Measurements from ENCODE around the gene LAPTM5.
A peak's percentile ranks its signal among the peaks of the same experiment; 100 is the strongest.

LAPTM5 gene

GRCh38 chr1:30748699-30749401 lies 8.7 kb downstream of the LAPTM5 start:
- Mint-ChIP-seq H3K27ac (peak overlapping the region; percentile 98), H3K9me3 (no peaks in the 10 kb centered on the region), H3K4me3 (peak overlapping the region; percentile 73), H3K27me3 (no peaks in the 10 kb centered on the region), H3K4me1 (ENCODE audit: low read depth) (peaks cover 99% of the 10 kb centered on the region), H3K36me3 (ENCODE audit: low read depth) (peaks cover 56% of the 10 kb centered on the region)
- peak; percentile 70 for DNase-seq

GRCh38 chr1:30748098-30748698 lies 9.4 kb downstream of the LAPTM5 start:
- Mint-ChIP-seq H3K36me3 (ENCODE audit: low read depth) (peaks cover 55% of the 10 kb centered on the region), H3K27ac (peak overlapping the region; percentile 98), H3K4me3 (peak overlapping the region; percentile 73), H3K27me3 (no peaks in the 10 kb centered on the region), H3K9me3 (no peaks in the 10 kb centered on the region), H3K4me1 (ENCODE audit: low read depth) (peaks cover 99% of the 10 kb centered on the region)
- DNase-seq: no peak

GRCh38 chr1:30747033-30748008 lies 10.3 kb downstream of the LAPTM5 start:
- H3K36me3 Mint-ChIP-seq (ENCODE audit: low read depth): peaks cover 58% of the 10 kb centered on the region
- H3K4me1 Mint-ChIP-seq (ENCODE audit: low read depth): peaks cover 100% of the 10 kb centered on the region
- DNase-seq: no peak
- no peaks in the 10 kb centered on the region for H3K27me3 Mint-ChIP-seq
- H3K27ac Mint-ChIP-seq: peak overlapping the region; percentile 98
- peak overlapping the region; percentile 73 for H3K4me3 Mint-ChIP-seq
- H3K9me3 Mint-ChIP-seq: no peaks in the 10 kb centered on the region

- Mint-ChIP-seq H3K4me3 (peak overlapping the region; percentile 73), H3K4me1 (ENCODE audit: low read depth) (peaks cover 100% of the 10 kb centered on the region), H3K36me3 (ENCODE audit: low read depth) (peaks cover 59% of the 10 kb centered on the region), H3K27ac (peak overlapping the region; percentile 98), H3K9me3 (no peaks in the 10 kb centered on the region), H3K27me3 (no peaks in the 10 kb centered on the region)
- DNase-seq: no peak
Observed at GRCh38 chr1:30746212-30747032, 11.2 kb downstream of the LAPTM5 start.

- no peaks in the 10 kb centered on the region for H3K27me3 Mint-ChIP-seq
- peaks cover 100% of the 10 kb centered on the region for H3K4me1 Mint-ChIP-seq (ENCODE audit: low read depth)
- H3K4me3 Mint-ChIP-seq: peak overlapping the region; percentile 73
- DNase-seq: no peak
- H3K36me3 Mint-ChIP-seq (ENCODE audit: low read depth): peaks cover 61% of the 10 kb centered on the region
- peak overlapping the region; percentile 98 for H3K27ac Mint-ChIP-seq
- H3K9me3 Mint-ChIP-seq: no peaks in the 10 kb centered on the region
Observed at GRCh38 chr1:30745834-30746208, 11.8 kb downstream of the LAPTM5 start.

- Mint-ChIP-seq H3K4me3 (peak overlapping the region; percentile 73), H3K27me3 (no peaks in the 10 kb centered on the region), H3K4me1 (ENCODE audit: low read depth) (peaks cover 100% of the 10 kb centered on the region), H3K9me3 (no peaks in the 10 kb centered on the region), H3K27ac (peak overlapping the region; percentile 98), H3K36me3 (ENCODE audit: low read depth) (peaks cover 64% of the 10 kb centered on the region)
- peak; percentile 62 for DNase-seq
Observed at GRCh38 chr1:30745156-30745833, 12.3 kb downstream of the LAPTM5 start.

GRCh38 chr1:30744060-30744756 lies 13.4 kb downstream of the LAPTM5 start:
- no peaks in the 10 kb centered on the region for H3K9me3 Mint-ChIP-seq
- peaks cover 67% of the 10 kb centered on the region for H3K36me3 Mint-ChIP-seq (ENCODE audit: low read depth)
- H3K27ac Mint-ChIP-seq: peak overlapping the region; percentile 98
- DNase-seq: no peak
- peaks cover 98% of the 10 kb centered on the region for H3K4me1 Mint-ChIP-seq (ENCODE audit: low read depth)
- peak overlapping the region; percentile 65 for H3K4me3 Mint-ChIP-seq
- H3K27me3 Mint-ChIP-seq: no peaks in the 10 kb centered on the region

- DNase-seq: no peak
- peak overlapping the region; percentile 98 for H3K27ac Mint-ChIP-seq
- H3K36me3 Mint-ChIP-seq (ENCODE audit: low read depth): peaks cover 70% of the 10 kb centered on the region
- peak overlapping the region; percentile 65 for H3K4me3 Mint-ChIP-seq
- H3K9me3 Mint-ChIP-seq: no peaks in the 10 kb centered on the region
- H3K4me1 Mint-ChIP-seq (ENCODE audit: low read depth): peaks cover 98% of the 10 kb centered on the region
- H3K27me3 Mint-ChIP-seq: no peaks in the 10 kb centered on the region
Observed at GRCh38 chr1:30743584-30744059, 14.0 kb downstream of the LAPTM5 start.

- DNase-seq: no peak
- Mint-ChIP-seq H3K27ac (peak overlapping the region; percentile 98), H3K27me3 (no peaks in the 10 kb centered on the region), H3K4me1 (ENCODE audit: low read depth) (peaks cover 97% of the 10 kb centered on the region), H3K36me3 (ENCODE audit: low read depth) (peaks cover 73% of the 10 kb centered on the region), H3K9me3 (no peaks in the 10 kb centered on the region), H3K4me3 (peak overlapping the region; percentile 65)
Observed at GRCh38 chr1:30742963-30743559, 14.5 kb downstream of the LAPTM5 start.

GRCh38 chr1:30742300-30742962 lies 15.1 kb downstream of the LAPTM5 start:
- H3K4me3 Mint-ChIP-seq: no peak overlapping the region
- H3K9me3 Mint-ChIP-seq: no peaks in the 10 kb centered on the region
- peak overlapping the region; percentile 98 for H3K27ac Mint-ChIP-seq
- peaks cover 97% of the 10 kb centered on the region for H3K4me1 Mint-ChIP-seq (ENCODE audit: low read depth)
- peaks cover 74% of the 10 kb centered on the region for H3K36me3 Mint-ChIP-seq (ENCODE audit: low read depth)
- DNase-seq: no peak
- H3K27me3 Mint-ChIP-seq: no peaks in the 10 kb centered on the region

- H3K27me3 Mint-ChIP-seq: no peaks in the 10 kb centered on the region
- no peak overlapping the region for H3K4me3 Mint-ChIP-seq
- DNase-seq: no peak
Observed at GRCh38 chr1:30741239-30741894, 16.2 kb downstream of the LAPTM5 start.

More at GRCh38 chr1:30741239-30741894, 16.2 kb downstream of the LAPTM5 start:
- H3K9me3 Mint-ChIP-seq: no peaks in the 10 kb centered on the region
- peak overlapping the region; percentile 98 for H3K27ac Mint-ChIP-seq
- H3K36me3 Mint-ChIP-seq (ENCODE audit: low read depth): peaks cover 74% of the 10 kb centered on the region
- H3K4me1 Mint-ChIP-seq (ENCODE audit: low read depth): peaks cover 89% of the 10 kb centered on the region

Data from activated T-cell treated with anti-CD3 and anti-CD28 coated beads, Interleukin-2, amount 50 U/mL, for 24 hours (primary cell).